ENCODE results near the gene VTCN1. TPM values are rescaled to one million over a fixed set of nuclear protein-coding genes. Genes with fewer than 3 reads are reported as not detected.

The VTCN1 gene
- total and polyA plus RNA-seq, 2 donors (not counting 3 experiments of a cell fraction or from before 2014, with no cell fraction given): not detected

DNA sequence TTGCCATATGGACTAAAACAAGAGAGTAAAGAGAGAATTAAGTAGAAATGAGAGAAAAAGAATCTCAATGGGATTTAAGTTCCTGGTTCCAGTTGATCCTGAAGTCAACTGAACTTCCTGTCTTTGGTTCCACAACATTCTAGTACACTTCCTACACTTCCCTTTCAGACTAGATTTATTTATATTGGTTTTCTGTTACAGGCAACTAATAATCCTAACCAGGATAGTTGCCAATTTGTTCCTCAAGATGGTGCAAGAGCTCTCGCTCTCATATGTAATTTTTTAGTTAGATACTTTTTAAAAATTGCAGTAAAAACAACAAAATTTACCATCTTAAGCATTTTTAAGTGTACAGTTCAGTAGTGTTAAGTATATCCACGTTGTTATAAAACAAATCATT lies 60.4 kb downstream of the VTCN1 start:
- no peaks in the 10 kb centered on the region for H3K9me3 ChIP-seq (replicated peaks; ENCODE audit: control insufficient read depth, insufficient read depth, low read length)
- intact Hi-C loops (cut with micrococcal nuclease): no loop called here
- no peaks in the 10 kb centered on the region for H3K4me1 ChIP-seq (ENCODE audit: control insufficient read depth, extremely low read depth, insufficient read depth, low read length)
- no peaks in the 10 kb centered on the region for H3K79me2 ChIP-seq (ENCODE audit: control insufficient read depth, insufficient read depth, low read length)
- ChIA-PET POLR2A (no interaction called here), CTCF (no interaction called here)
- dilution Hi-C loops (cut with MboI; ENCODE audit: extremely low pct_ligation_motif_present, low sequenced_read_pairs): no loop called here
- no peak for FAIRE-seq
- H3K9me1 ChIP-seq (replicated peaks; ENCODE audit: control insufficient read depth, extremely low read depth, insufficient read depth, low read length): no peaks in the 10 kb centered on the region
- H3K27ac ChIP-seq (ENCODE audit: insufficient read depth, low read depth, low read length): no peak overlapping the region
- no peaks in the 10 kb centered on the region for H3K36me3 ChIP-seq (ENCODE audit: control insufficient read depth in 2 of 2, extremely low read depth in 1 of 2, insufficient read depth in 2 of 2, low read length in 2 of 2)
- no peak overlapping the region for H3K4me3 ChIP-seq (replicated peaks in 1 of 3; ENCODE audit: insufficient read depth in 1 of 3, low read depth in 1 of 3, low read length in 3 of 3)
- H2AFZ ChIP-seq (ENCODE audit: low read depth, low read length): no peak overlapping the region
- H4K20me1 ChIP-seq (replicated peaks; ENCODE audit: control insufficient read depth, extremely low read depth, insufficient read depth, low read length): no peaks in the 10 kb centered on the region
- no TSS peak for BruUV-seq (replicated peaks)
- TF ChIP-seq, protein P1, sequence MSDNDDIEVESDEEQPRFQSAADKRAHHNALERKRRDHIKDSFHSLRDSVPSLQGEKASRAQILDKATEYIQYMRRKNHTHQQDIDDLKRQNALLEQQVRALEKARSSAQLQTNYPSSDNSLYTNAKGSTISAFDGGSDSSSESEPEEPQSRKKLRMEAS (IDR thresholded peaks at IDR 0.05; ENCODE audit: insufficient read depth, insufficient read length): no peak
- TF ChIP-seq POLR2AphosphoS5 (IDR thresholded peaks at IDR 0.05; ENCODE audit: insufficient read depth, low read depth, low read length): no peak
- no peak for TF ChIP-seq POLR2A (IDR thresholded peaks at IDR 0.05; ENCODE audit: low read depth, low read length)
- no peak for TF ChIP-seq EZH2 (IDR thresholded peaks at IDR 0.05; ENCODE audit: borderline replicate concordance, low read depth, low read length, severe bottlenecking)
- TF ChIP-seq GATA2 (IDR thresholded peaks at IDR 0.05; ENCODE audit: insufficient read depth, insufficient read length, low read depth, low read length): no peak
- no peaks in the 10 kb centered on the region for H3K27me3 ChIP-seq (ENCODE audit: control insufficient read depth in 2 of 2, insufficient read depth in 2 of 2, low read length in 2 of 2)
- H3K4me2 ChIP-seq (ENCODE audit: insufficient read depth, low read length): no peak overlapping the region
- DNase-seq (ENCODE audit: low read depth, low spot score): peak; percentile 4
- no peak overlapping the region for H3K9ac ChIP-seq (replicated peaks; ENCODE audit: extremely low read depth, insufficient read depth, low read length)

DNA sequence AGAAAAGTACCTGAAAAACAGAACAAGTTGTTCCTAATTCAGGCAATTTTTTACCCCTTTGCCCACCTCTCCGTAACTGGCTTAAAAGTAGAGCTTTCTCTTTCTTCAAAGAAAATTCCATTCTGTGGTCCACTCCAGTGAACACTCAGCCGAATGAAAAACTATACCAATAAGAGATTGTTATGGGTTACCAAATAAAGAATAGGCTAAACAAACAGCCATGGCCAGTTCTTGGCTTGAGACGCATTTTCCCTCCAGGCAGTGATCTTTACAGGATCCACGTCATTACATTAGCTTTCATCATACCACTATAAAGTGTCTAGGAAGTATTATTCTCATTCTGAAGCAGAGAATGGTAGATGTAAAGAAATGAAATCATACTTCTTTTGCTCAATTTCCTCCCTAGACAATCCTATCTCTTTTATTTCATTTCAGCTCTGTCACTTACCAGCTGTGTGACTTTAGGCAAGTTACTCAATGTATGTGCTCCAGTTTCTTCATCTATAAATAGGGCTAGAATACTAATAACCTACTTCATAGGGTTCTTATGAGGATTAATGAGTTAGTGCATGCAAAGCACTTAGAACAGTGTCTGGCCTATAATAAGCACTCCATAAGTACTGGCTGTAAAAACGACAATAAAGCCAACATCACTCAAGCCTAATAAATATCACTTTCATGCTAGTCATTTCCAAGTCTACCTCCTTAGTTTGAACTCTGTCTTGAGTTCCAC lies 62.7 kb downstream of the VTCN1 start:
- Histone ChIP-seq H3K9me3 (replicated peaks; ENCODE audit: control insufficient read depth, insufficient read depth, low read length) (no peaks in the 10 kb centered on the region), H3K4me1 (ENCODE audit: control insufficient read depth, extremely low read depth, insufficient read depth, low read length) (no peaks in the 10 kb centered on the region), H4K20me1 (replicated peaks; ENCODE audit: control insufficient read depth, extremely low read depth, insufficient read depth, low read length) (no peaks in the 10 kb centered on the region), H3K9me1 (replicated peaks; ENCODE audit: control insufficient read depth, extremely low read depth, insufficient read depth, low read length) (no peaks in the 10 kb centered on the region), H3K4me3 (replicated peaks in 1 of 3; ENCODE audit: insufficient read depth in 1 of 3, low read depth in 1 of 3, low read length in 3 of 3) (no peak overlapping the region), H2AFZ (ENCODE audit: low read depth, low read length) (no peak overlapping the region), H3K79me2 (ENCODE audit: control insufficient read depth, insufficient read depth, low read length) (no peaks in the 10 kb centered on the region), H3K4me2 (ENCODE audit: insufficient read depth, low read length) (no peak overlapping the region), H3K9ac (replicated peaks; ENCODE audit: extremely low read depth, insufficient read depth, low read length) (no peak overlapping the region), H3K36me3 (ENCODE audit: control insufficient read depth in 2 of 2, extremely low read depth in 1 of 2, insufficient read depth in 2 of 2, low read length in 2 of 2) (no peaks in the 10 kb centered on the region), H3K27me3 (ENCODE audit: control insufficient read depth in 2 of 2, insufficient read depth in 2 of 2, low read length in 2 of 2) (no peaks in the 10 kb centered on the region), H3K27ac (ENCODE audit: insufficient read depth, low read depth, low read length) (no peak overlapping the region)
- no TSS peak for BruUV-seq (replicated peaks)
- dilution Hi-C loops (cut with MboI; ENCODE audit: extremely low pct_ligation_motif_present, low sequenced_read_pairs): no loop called here
- ChIA-PET CTCF (no interaction called here), POLR2A (no interaction called here)
- intact Hi-C loops (cut with micrococcal nuclease): no loop called here
- DNase-seq (ENCODE audit: low read depth, low spot score) (no peak), FAIRE-seq (no peak)
- TF ChIP-seq, protein P2, sequence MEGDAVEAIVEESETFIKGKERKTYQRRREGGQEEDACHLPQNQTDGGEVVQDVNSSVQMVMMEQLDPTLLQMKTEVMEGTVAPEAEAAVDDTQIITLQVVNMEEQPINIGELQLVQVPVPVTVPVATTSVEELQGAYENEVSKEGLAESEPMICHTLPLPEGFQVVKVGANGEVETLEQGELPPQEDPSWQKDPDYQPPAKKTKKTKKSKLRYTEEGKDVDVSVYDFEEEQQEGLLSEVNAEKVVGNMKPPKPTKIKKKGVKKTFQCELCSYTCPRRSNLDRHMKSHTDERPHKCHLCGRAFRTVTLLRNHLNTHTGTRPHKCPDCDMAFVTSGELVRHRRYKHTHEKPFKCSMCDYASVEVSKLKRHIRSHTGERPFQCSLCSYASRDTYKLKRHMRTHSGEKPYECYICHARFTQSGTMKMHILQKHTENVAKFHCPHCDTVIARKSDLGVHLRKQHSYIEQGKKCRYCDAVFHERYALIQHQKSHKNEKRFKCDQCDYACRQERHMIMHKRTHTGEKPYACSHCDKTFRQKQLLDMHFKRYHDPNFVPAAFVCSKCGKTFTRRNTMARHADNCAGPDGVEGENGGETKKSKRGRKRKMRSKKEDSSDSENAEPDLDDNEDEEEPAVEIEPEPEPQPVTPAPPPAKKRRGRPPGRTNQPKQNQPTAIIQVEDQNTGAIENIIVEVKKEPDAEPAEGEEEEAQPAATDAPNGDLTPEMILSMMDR (IDR thresholded peaks at IDR 0.05; ENCODE audit: extremely low read depth in 1 of 2, insufficient read depth in 1 of 2, low read depth in 1 of 2, low read length in 2 of 2): no peak
- TF ChIP-seq GATA2 (IDR thresholded peaks at IDR 0.05; ENCODE audit: insufficient read depth, insufficient read length, low read depth, low read length): no peak
- TF ChIP-seq EZH2 (IDR thresholded peaks at IDR 0.05; ENCODE audit: borderline replicate concordance, low read depth, low read length, severe bottlenecking): no peak
- no peak for TF ChIP-seq FOS (IDR thresholded peaks at IDR 0.05; ENCODE audit: borderline replicate concordance, insufficient read depth, low read length)
- no peak for TF ChIP-seq MYC (IDR thresholded peaks at IDR 0.05; ENCODE audit: low read depth, low read length)
- no peak for TF ChIP-seq POLR2AphosphoS5 (IDR thresholded peaks at IDR 0.05; ENCODE audit: insufficient read depth, low read depth, low read length)
- TF ChIP-seq POLR2A (IDR thresholded peaks at IDR 0.05; ENCODE audit: low read depth, low read length): no peak
- TF ChIP-seq, protein P1 (IDR thresholded peaks at IDR 0.05; ENCODE audit: insufficient read depth, insufficient read length): no peak
- TF ChIP-seq JUN (IDR thresholded peaks at IDR 0.05; ENCODE audit: borderline replicate concordance, insufficient read depth, insufficient read length, low read depth): no peak
